Measurements from ENCODE around the gene ANKRD24. TPM values are rescaled to one million over a fixed set of nuclear protein-coding genes. Genes with fewer than 3 reads are reported as not detected.

The ANKRD24 gene
- total and polyA plus RNA-seq, 2 of the 13 experiments (the other 11 are each of a cell fraction or from before 2014, with no cell fraction given): 0.13 to 0.24 TPM

- no peak overlapping the region; a peak in 1 of 6 replicates for H3K4me3 ChIP-seq (replicated peaks in 1 of 3; ENCODE audit: insufficient read depth in 1 of 3, low read depth in 2 of 3, low read length in 3 of 3)
- no TSS peak for BruUV-seq (replicated peaks)
- in situ Hi-C loops (cut with HindIII; ENCODE audit: extremely low pct_ligation_motif_present, low pct_unique_long_range_greater_than_20kb) (no loop called here), intact Hi-C loops (cut with micrococcal nuclease; ENCODE audit: unreplicated experiment) (loop anchor here (10.0 kb wide), 1 partner anchor 95 kb away; no protein-coding TSS in a partner anchor)
- H3K27ac ChIP-seq (ENCODE audit: extremely low read length, insufficient read depth, low read length): no peak overlapping the region
- H3K27me3 ChIP-seq (ENCODE audit: control insufficient read depth in 1 of 2, insufficient read depth in 2 of 2, low read length in 2 of 2): no peaks in the 10 kb centered on the region; a peak in 1 of 5 replicates
- ChIA-PET CTCF (ENCODE audit: low intra/inter-chr PET ratio, low total read pairs) (no interaction called here), POLR2A (no interaction called here)
- ATAC-seq: no peak; the same call in 2 of the 3 replicates
- H3K36me3 ChIP-seq (replicated peaks in 1 of 2; ENCODE audit: control insufficient read depth in 1 of 2, insufficient read depth in 2 of 2, low read length in 2 of 2): no peaks in the 10 kb centered on the region
- H4K20me1 ChIP-seq (ENCODE audit: insufficient read depth, low read length): no peaks in the 10 kb centered on the region
- H2AFZ ChIP-seq (ENCODE audit: low read length): no peak overlapping the region
- FAIRE-seq: peak; percentile 66
- no peaks in the 10 kb centered on the region for H3K79me2 ChIP-seq (ENCODE audit: insufficient read depth, low read length)
- peak overlapping the region; percentile 50; the same call in 1 of the 2 replicates for H3K4me2 ChIP-seq (ENCODE audit: low read depth, low read length)
- peaks cover 98% of the 10 kb centered on the region for H3K4me1 ChIP-seq (ENCODE audit: insufficient read depth, low read length)
- 2% methylated on average over 7 of the region's 17 CpGs for WGBS (ENCODE audit: low lambda C conversion rate)
- H3K9ac ChIP-seq (ENCODE audit: insufficient read depth, low read depth, low read length): no peak overlapping the region; the same call in 1 of the 2 replicates
- peak; percentile 75 for DNase-seq (ENCODE audit: low spot score)
- no peaks in the 10 kb centered on the region for H3K9me3 ChIP-seq (ENCODE audit: low read length)
- TF ChIP-seq ZMAT3 (CRISPR knock-in tag; conservative IDR thresholded peaks at IDR 0.05) (no peak), THRA (CRISPR knock-in tag; IDR thresholded peaks at IDR 0.05; ENCODE audit: borderline replicate concordance) (no peak), ATF7-NPFF (CRISPR knock-in tag; IDR thresholded peaks at IDR 0.05; ENCODE audit: low read depth) (no peak), ZNF709 (CRISPR knock-in tag; IDR thresholded peaks at IDR 0.05) (no peak), TFAP4 (IDR thresholded peaks at IDR 0.05; ENCODE audit: borderline replicate concordance, low read depth) (no peak), CHD4 (IDR thresholded peaks at IDR 0.05; ENCODE audit: borderline replicate concordance, low read length) (no peak), ZNF639 (CRISPR knock-in tag; conservative IDR thresholded peaks at IDR 0.05) (no peak), RXRA (CRISPR knock-in tag; IDR thresholded peaks at IDR 0.05) (no peak), HMGA1 (CRISPR knock-in tag; conservative IDR thresholded peaks at IDR 0.05) (no peak), HMG20B (CRISPR knock-in tag; conservative IDR thresholded peaks at IDR 0.05) (no peak), HDAC2 (CRISPR knock-in tag; IDR thresholded peaks at IDR 0.05) (0 out of 2 replicates have a peak, but pooled peaks have one; percentile 19), TCF7 (IDR thresholded peaks at IDR 0.05; ENCODE audit: low read depth) (no peak), NR1H2 (CRISPR knock-in tag; IDR thresholded peaks at IDR 0.05; ENCODE audit: borderline replicate concordance, low read depth) (no peak), ZNF230 (CRISPR knock-in tag; IDR thresholded peaks at IDR 0.05) (no peak), THAP11 (CRISPR knock-in tag; IDR thresholded peaks at IDR 0.05) (0 out of 2 replicates have a peak, but pooled peaks have one; percentile 12), MEIS2 (CRISPR knock-in tag; IDR thresholded peaks at IDR 0.05) (no peak), IRF9 (CRISPR knock-in tag; IDR thresholded peaks at IDR 0.05; ENCODE audit: borderline replicate concordance) (no peak), ZSCAN31 (CRISPR knock-in tag; IDR thresholded peaks at IDR 0.05; ENCODE audit: low read depth) (no peak), EED (CRISPR knock-in tag; IDR thresholded peaks at IDR 0.05) (no peak), POLR2A (IDR thresholded peaks at IDR 0.05; ENCODE audit: insufficient read depth in 1 of 2, low read depth in 2 of 2, low read length in 2 of 2) (no peak), DRAP1 (CRISPR knock-in tag; IDR thresholded peaks at IDR 0.05) (no peak)
Observed at GRCh38 chr19:4149518-4150288, 32.8 kb upstream of the ANKRD24 start.
